NCI-H2171 treated with DMSO at 0.1 percent for 48 hours (cell line): ENCODE data around the gene CROCC.
"Not testable (repeated sequence)": the region's sequence is repeated elsewhere in the genome, so short reads cannot be mapped to it uniquely, and the experiment has no call there.

Experiments
- DNase-seq: peaks from one replicate; lab custom pipeline; 2025; lab: John Stamatoyannopoulos, UW

The CROCC gene

GRCh38 chr1:16895598-16896315 is 26.0 kb upstream of the CROCC start, which contains the start of gene RNU1-2:
Gene RNU1-2, plus strand, starts transcription at chr1:16895980.
- peak; percentile 99 for DNase-seq

- DNase-seq, result peak; percentile 94
Measured at GRCh38 chr1:16896316-16897055, 25.2 kb upstream of the CROCC start.

- not testable (repeated sequence) for DNase-seq
Measured at GRCh38 chr1:16897653-16898052, 24.1 kb upstream of the CROCC start.

GRCh38 chr1:16898298-16898697 is 23.4 kb upstream of the CROCC start:
- not testable (repeated sequence) for DNase-seq

- not testable (repeated sequence) for DNase-seq
Measured at GRCh38 chr1:16899020-16899419, 22.7 kb upstream of the CROCC start.

GRCh38 chr1:16900751-16901150 is 21.0 kb upstream of the CROCC start:
- DNase-seq, result peak; percentile 59

- DNase-seq, result not testable (repeated sequence)
Measured at GRCh38 chr1:16901371-16901770, 20.4 kb upstream of the CROCC start.

GRCh38 chr1:16903054-16903453 is 18.7 kb upstream of the CROCC start:
- DNase-seq, result no peak

- no peak for DNase-seq
Measured at GRCh38 chr1:16903458-16903796, 18.3 kb upstream of the CROCC start.

- peak; percentile 100 for DNase-seq
Measured at GRCh38 chr1:16904560-16905109, 17.1 kb upstream of the CROCC start.

GRCh38 chr1:16905110-16905867 is 16.4 kb upstream of the CROCC start:
- peak; percentile 98 for DNase-seq

- DNase-seq, result no peak
Measured at GRCh38 chr1:16905868-16906702, 15.6 kb upstream of the CROCC start.

GRCh38 chr1:16906873-16907272 is 14.9 kb upstream of the CROCC start:
- no peak for DNase-seq

GRCh38 chr1:16907870-16908758 is 13.6 kb upstream of the CROCC start:
- no peak for DNase-seq

GRCh38 chr1:16911851-16912721 is 9.6 kb upstream of the CROCC start:
- DNase-seq, result not testable (repeated sequence)

- not testable (repeated sequence) for DNase-seq
Measured at GRCh38 chr1:16912742-16913141, 9.0 kb upstream of the CROCC start.

GRCh38 chr1:16913181-16913832 is 8.4 kb upstream of the CROCC start:
- no peak for DNase-seq

- DNase-seq, result peak; percentile 97
Measured at GRCh38 chr1:16913833-16914662, 7.7 kb upstream of the CROCC start.
